ENCODE data around the gene PAPLN. TPM values are rescaled to one million over a fixed set of nuclear protein-coding genes. Genes with fewer than 3 reads are reported as not detected.
"Not testable (repeated sequence)": the region's sequence is repeated elsewhere in the genome, so short reads cannot be mapped to it uniquely, and the experiment has no call there.

Gene PAPLN
- 5.9 and 12.7 TPM in 2 replicates for total RNA-seq

GRCh38 chr14:73237219-73237785 is at the start of gene PAPLN:
PAPLN (plus strand) TSS chr14:73237506; CDS start chr14:73239779, 2,273 bp downstream.
- peak within 1 kb of the TSS; percentile 72 for H3K4me3 ChIP-seq (ENCODE audit: low read depth, low read length)
- TF ChIP-seq CTCF (conservative IDR thresholded peaks at IDR 0.05; ENCODE audit: low read depth, low read length) = no peak
- DNase-seq (ENCODE audit: low read depth) = no peak

- TF ChIP-seq CTCF (conservative IDR thresholded peaks at IDR 0.05; ENCODE audit: low read depth, low read length) = no peak
- no peak overlapping the region for H3K4me3 ChIP-seq (ENCODE audit: low read depth, low read length)
- DNase-seq (ENCODE audit: low read depth) = peak; percentile 36
Observed at GRCh38 chr14:73188501-73188911, 48.8 kb upstream of the PAPLN start.

GRCh38 chr14:73189651-73190050 is 47.7 kb upstream of the PAPLN start:
- DNase-seq (ENCODE audit: low read depth) = peak; percentile 20
- H3K4me3 ChIP-seq (ENCODE audit: low read depth, low read length) = no peak overlapping the region
- no peak for TF ChIP-seq CTCF (conservative IDR thresholded peaks at IDR 0.05; ENCODE audit: low read depth, low read length)

- TF ChIP-seq CTCF (conservative IDR thresholded peaks at IDR 0.05; ENCODE audit: low read depth, low read length) = no peak
- no peak for DNase-seq (ENCODE audit: low read depth)
- H3K4me3 ChIP-seq (ENCODE audit: low read depth, low read length) = no peak overlapping the region
Observed at GRCh38 chr14:73191441-73191840, 45.9 kb upstream of the PAPLN start.

- not testable (repeated sequence) for H3K4me3 ChIP-seq (ENCODE audit: low read depth, low read length); DNase-seq (ENCODE audit: low read depth)
Observed at GRCh38 chr14:73194306-73194705, 43.0 kb upstream of the PAPLN start.

GRCh38 chr14:73198253-73198652 is 39.1 kb upstream of the PAPLN start:
- DNase-seq (ENCODE audit: low read depth) = no peak
- no peak for TF ChIP-seq CTCF (conservative IDR thresholded peaks at IDR 0.05; ENCODE audit: low read depth, low read length)
- H3K4me3 ChIP-seq (ENCODE audit: low read depth, low read length) = no peak overlapping the region

- H3K4me3 ChIP-seq (ENCODE audit: low read depth, low read length) = no peak overlapping the region
- no peak for TF ChIP-seq CTCF (conservative IDR thresholded peaks at IDR 0.05; ENCODE audit: low read depth, low read length)
- no peak for DNase-seq (ENCODE audit: low read depth)
Observed at GRCh38 chr14:73203527-73203926, 33.8 kb upstream of the PAPLN start.

Data from epithelial cell of proximal tubule (primary cell).